T-cell (primary cell): Measurements from ENCODE around the gene ZNF227. TPM values are rescaled to one million over a fixed set of nuclear protein-coding genes. Genes with fewer than 3 reads are reported as not detected.

Source experiments
- ATAC-seq, 4 experiments: fragments of 200-7000 bp in 3 of 4; fragments of 150-1000 bp in 1 of 4; cut with Tn5 transposase; replicated peaks in 1 of 4; 1 replicate in 3 of 4; 2 replicates in 1 of 4; pipeline ENCODE4 v1.10.0; 2021; ENCODE audit warnings: moderate library complexity in 3 of 4, mild to moderate bottlenecking in 2 of 4, moderate number of reproducible peaks in 1 of 4
- CTCF ChIA-PET, 2 donors: fragments of 300-600 bp; sonication (Branson Sonifier 250); formaldehyde crosslinking; loops; one replicate each; lab custom pipeline; 2022; ENCODE audit warnings: antibody characterized with exemption in 2 of 2; lab: Charles Lee
- POLR2A ChIA-PET, 2 donors: fragments of 300-600 bp; sonication (Branson Sonifier 250); formaldehyde crosslinking; loops; one replicate each; lab custom pipeline; 2022; ENCODE audit warnings: antibody characterized with exemption in 2 of 2; lab: Charles Lee
- DNase-seq, 35 experiments: peaks; one replicate each; pipeline versions ENCODE4 v3.0.0 to v3.0.0-alpha.2; 2013 to 2023
- H3K27ac ChIP-seq: one replicate; pipeline ENCODE4 v1.5.1; 2013; ENCODE audit warnings: low read length
- H3K27me3 ChIP-seq, 2 experiments: replicated peaks in 1 of 2; 1 replicate in 1 of 2; 2 replicates in 1 of 2; pipeline versions ENCODE4 v1.6.1 to v1.7.0; 2013; ENCODE audit warnings: low read length in 1 of 2, mixed read lengths in 1 of 2; ENCODE audit not compliant: control insufficient read depth in 2 of 2, insufficient read depth in 2 of 2; ENCODE audit errors: extremely low read depth in 1 of 2
- H3K36me3 ChIP-seq, 2 donors: 1 replicate in 1 of 2; 2 replicates in 1 of 2; pipeline versions ENCODE4 v1.6.1 to v1.7.0; 2013; ENCODE audit warnings: low read length in 1 of 2; ENCODE audit not compliant: control insufficient read depth in 2 of 2, insufficient read depth in 1 of 2; ENCODE audit errors: extremely low read depth in 1 of 2
- H3K4me1 ChIP-seq, 2 experiments: 1 replicate in 1 of 2; 2 replicates in 1 of 2; pipeline versions ENCODE4 v1.6.1 to v1.7.0; 2013; ENCODE audit warnings: low read length in 2 of 2, mixed read lengths in 1 of 2; ENCODE audit not compliant: insufficient read depth in 2 of 2, control insufficient read depth in 1 of 2; ENCODE audit errors: extremely low read depth in 1 of 2
- H3K4me3 ChIP-seq, 2 donors: 1 replicate in 1 of 2; 2 replicates in 1 of 2; pipeline versions ENCODE4 v1.5.1 to v1.7.0; 2013; ENCODE audit warnings: mild to moderate bottlenecking in 2 of 2, low read length in 1 of 2, moderate library complexity in 1 of 2; ENCODE audit not compliant: control insufficient read depth in 1 of 2; ENCODE audit errors: extremely low read depth in 1 of 2
- H3K9me3 ChIP-seq: 2 replicates; pipeline ENCODE4 v1.7.0; 2013
- H3K27ac Mint-ChIP-seq, 2 donors: one replicate each; pipeline ENCODE4 v1.8.0; 2020 to 2021; ENCODE audit warnings: mild to moderate bottlenecking in 2 of 2, mixed read lengths in 2 of 2
- H3K27me3 Mint-ChIP-seq, 2 donors: one replicate each; pipeline ENCODE4 v1.8.0; 2021 to 2022; ENCODE audit warnings: mixed read lengths in 2 of 2
- H3K36me3 Mint-ChIP-seq: one replicate; pipeline ENCODE4 v1.8.0; 2021; ENCODE audit warnings: mixed read lengths
- H3K4me1 Mint-ChIP-seq, 3 donors: one replicate each; pipeline ENCODE4 v1.8.0; 2020 to 2022; ENCODE audit warnings: mixed read lengths in 3 of 3, mild to moderate bottlenecking in 1 of 3
- H3K4me3 Mint-ChIP-seq, 3 donors: one replicate each; pipeline ENCODE4 v1.8.0; 2020 to 2022; ENCODE audit warnings: mild to moderate bottlenecking in 3 of 3, mixed read lengths in 3 of 3, moderate library complexity in 3 of 3
- H3K9me3 Mint-ChIP-seq, 3 donors: one replicate each; pipeline ENCODE4 v1.8.0; 2020 to 2022; ENCODE audit warnings: mixed read lengths in 3 of 3
- WGBS: methylation state at CpG from one replicate; pipeline ENCODE4 v1.1.5; 2013; ENCODE audit warnings: missing lambda C conversion rate; ENCODE audit not compliant: insufficient coverage; 5-methylcytosine and 5-hydroxymethylcytosine counted together
- total RNA-seq, 35 experiments: library from RNA in 6 of 35; stranded (reverse) in 6 of 35; fragments of 120-200 nt in 1 of 35; gene quantifications; one replicate each; pipeline versions ENCODE4 v1.2.1 to v1.2.4 and lab custom pipeline; 2013 to 2026

The ZNF227 gene
- total RNA-seq, 5 donors from 2014 or later (not counting 1 experiment from before 2014, with no cell fraction given) = 17.6 to 45.5 (median 43.9) TPM

- peaks cover 5% of the 10 kb centered on the region for H3K9me3 ChIP-seq
- no peak overlapping the region for H3K4me3 Mint-ChIP-seq
- H3K27ac ChIP-seq = no peak overlapping the region
- DNase-seq (no peak), ATAC-seq (no peak)
- H3K27ac Mint-ChIP-seq = no peak overlapping the region
- peaks cover 0 to 1% (median 0%) of the 10 kb centered on the region in 3 donors for H3K4me1 Mint-ChIP-seq
- no CpG with 5 or more reads among the region's 2 CpGs for WGBS
- no peaks in the 10 kb centered on the region for H3K27me3 ChIP-seq
- no peaks in the 10 kb centered on the region for H3K36me3 ChIP-seq
- POLR2A ChIA-PET = no interaction called here
- CTCF ChIA-PET = no interaction called here
- no peaks in the 10 kb centered on the region for H3K27me3 Mint-ChIP-seq
- H3K4me1 ChIP-seq = peaks cover 0 to 2% of the 10 kb centered on the region in 2 experiments
- peaks cover 74% of the 10 kb centered on the region for H3K36me3 Mint-ChIP-seq
- peaks cover 40 to 88% (median 78%) of the 10 kb centered on the region in 3 donors for H3K9me3 Mint-ChIP-seq
- H3K4me3 ChIP-seq = no peak overlapping the region
Observed at GRCh38 chr19:44254496-44254895, 42.2 kb downstream of the ZNF227 start.

GRCh38 chr19:44255705-44256411 is 43.5 kb downstream of the ZNF227 start:
- Mint-ChIP-seq H3K4me3 (no peak overlapping the region), H3K36me3 (peaks cover 66% of the 10 kb centered on the region), H3K27me3 (no peaks in the 10 kb centered on the region), H3K9me3 (peaks cover 28 to 85% (median 76%) of the 10 kb centered on the region in 3 donors), H3K4me1 (peaks cover 5 to 13% (median 7%) of the 10 kb centered on the region in 3 donors), H3K27ac (no peak overlapping the region)
- Histone ChIP-seq H3K27ac (no peak overlapping the region), H3K9me3 (peaks cover 3% of the 10 kb centered on the region), H3K4me1 (peaks cover 3 to 4% of the 10 kb centered on the region in 2 experiments), H3K4me3 (no peak overlapping the region), H3K36me3 (no peaks in the 10 kb centered on the region), H3K27me3 (no peaks in the 10 kb centered on the region)
- POLR2A ChIA-PET = no interaction called here
- DNase-seq (no peak), ATAC-seq (no peak)
- CTCF ChIA-PET = no interaction called here

GRCh38 chr19:44258136-44258535 is 45.8 kb downstream of the ZNF227 start:
- Mint-ChIP-seq H3K9me3 (peaks cover 30 to 79% (median 71%) of the 10 kb centered on the region in 3 donors), H3K4me3 (no peak overlapping the region), H3K36me3 (peaks cover 56% of the 10 kb centered on the region), H3K4me1 (peaks cover 5 to 13% (median 7%) of the 10 kb centered on the region in 3 donors), H3K27me3 (no peaks in the 10 kb centered on the region), H3K27ac (no peak overlapping the region)
- peaks cover 3 to 4% of the 10 kb centered on the region in 2 experiments for H3K4me1 ChIP-seq
- no peaks in the 10 kb centered on the region for H3K27me3 ChIP-seq
- no peaks in the 10 kb centered on the region for H3K36me3 ChIP-seq
- ChIA-PET CTCF (no interaction called here), POLR2A (no interaction called here)
- no CpG with 5 or more reads among the region's 1 CpG for WGBS
- H3K9me3 ChIP-seq = peaks cover 3% of the 10 kb centered on the region
- no peak overlapping the region for H3K27ac ChIP-seq
- DNase-seq = no peak
- H3K4me3 ChIP-seq = no peak overlapping the region
- no peak for ATAC-seq

GRCh38 chr19:44258835-44259413 is 46.6 kb downstream of the ZNF227 start:
- no peak overlapping the region for H3K27ac ChIP-seq
- no CpG with 5 or more reads among the region's 2 CpGs for WGBS
- H3K4me1 ChIP-seq = peaks cover 3 to 4% of the 10 kb centered on the region in 2 experiments
- DNase-seq (no peak), ATAC-seq (no peak)
- Mint-ChIP-seq H3K36me3 (peaks cover 51% of the 10 kb centered on the region), H3K9me3 (peaks cover 29 to 77% (median 68%) of the 10 kb centered on the region in 3 donors), H3K4me3 (peak overlapping the region in 1 of 3 donors; percentile 80), H3K4me1 (peaks cover 5 to 13% (median 7%) of the 10 kb centered on the region in 3 donors), H3K27ac (no peak overlapping the region), H3K27me3 (no peaks in the 10 kb centered on the region)
- H3K36me3 ChIP-seq = no peaks in the 10 kb centered on the region
- H3K27me3 ChIP-seq = no peaks in the 10 kb centered on the region
- H3K9me3 ChIP-seq = peaks cover 3% of the 10 kb centered on the region
- H3K4me3 ChIP-seq = no peak overlapping the region
- ChIA-PET POLR2A (no interaction called here), CTCF (no interaction called here)

- no CpG with 5 or more reads among the region's 7 CpGs for WGBS
- Mint-ChIP-seq H3K9me3 (peaks cover 23 to 68% (median 58%) of the 10 kb centered on the region in 3 donors), H3K27me3 (no peaks in the 10 kb centered on the region), H3K36me3 (peaks cover 43% of the 10 kb centered on the region), H3K4me3 (peak overlapping the region; percentile 18 to 80 (median 35)), H3K27ac (peak overlapping the region; percentile 22 to 57), H3K4me1 (peaks cover 5 to 13% (median 7%) of the 10 kb centered on the region in 3 donors)
- Histone ChIP-seq H3K27ac (no peak overlapping the region), H3K9me3 (peaks cover 3% of the 10 kb centered on the region), H3K27me3 (no peaks in the 10 kb centered on the region), H3K36me3 (no peaks in the 10 kb centered on the region), H3K4me3 (peak overlapping the region in 1 of 2 donors; percentile 68), H3K4me1 (peaks cover 3 to 4% of the 10 kb centered on the region in 2 experiments)
- ATAC-seq (no peak), DNase-seq (no peak)
- ChIA-PET CTCF (no interaction called here), POLR2A (no interaction called here)
Observed at GRCh38 chr19:44260343-44260681, 48.0 kb downstream of the ZNF227 start.

GRCh38 chr19:44260695-44261446 is 48.5 kb downstream of the ZNF227 start:
- Histone ChIP-seq H3K4me3 (no peak overlapping the region), H3K4me1 (peaks cover 3 to 4% of the 10 kb centered on the region in 2 experiments), H3K36me3 (no peaks in the 10 kb centered on the region), H3K27ac (no peak overlapping the region), H3K27me3 (no peaks in the 10 kb centered on the region), H3K9me3 (peaks cover under 1% of the 10 kb centered on the region)
- Mint-ChIP-seq H3K4me1 (peaks cover 5 to 13% (median 7%) of the 10 kb centered on the region in 3 donors), H3K27me3 (no peaks in the 10 kb centered on the region), H3K27ac (no peak overlapping the region), H3K4me3 (peak overlapping the region in 1 of 3 donors; percentile 80), H3K9me3 (peaks cover 19 to 67% (median 56%) of the 10 kb centered on the region in 3 donors), H3K36me3 (peaks cover 43% of the 10 kb centered on the region)
- POLR2A ChIA-PET = no interaction called here
- no peak for ATAC-seq
- WGBS = 86% methylated on average over 1 of the region's 6 CpGs
- DNase-seq = no peak
- CTCF ChIA-PET = no interaction called here
